Hepatocyte (in vitro differentiated cells): ENCODE data around the gene FLYWCH2.

Experiments used
- CTCF ChIP-seq: fragments of 200-600 bp; sonication (generic); IDR thresholded peaks from 2 replicates; pipeline ENCODE4 v1.5.1; 2016; ENCODE audit warnings: antibody characterized with exemption, mild to moderate bottlenecking; ENCODE audit not compliant: poor library complexity
- EZH2 ChIP-seq: fragments of 200-600 bp; sonication (generic); IDR thresholded peaks from 2 replicates; pipeline ENCODE4 v1.6.1; 2016; ENCODE audit warnings: antibody characterized with exemption, mild to moderate bottlenecking, borderline replicate concordance

- TF ChIP-seq CTCF = no peak
- no peak for TF ChIP-seq EZH2
Measured at GRCh38 chr16:2871926-2872325, 11.1 kb upstream of the FLYWCH2 start.
